HUES6 (cell line): ENCODE results near the gene ASCC2.
A peak's percentile ranks its signal among the peaks of the same experiment; 100 is the strongest.
"Not testable (repeated sequence)": the region's sequence is repeated elsewhere in the genome, so short reads cannot be mapped to it uniquely, and the experiment has no call there.

ENCODE experiments used
- H3K27ac ChIP-seq: 2 replicates; pipeline ENCODE4 v1.7.0; 2013; ENCODE audit warnings: low read depth, mild to moderate bottlenecking, low read length, inconsistent platforms
- H3K27me3 ChIP-seq: 2 replicates; pipeline ENCODE4 v1.6.1; 2013; ENCODE audit warnings: low read length; ENCODE audit not compliant: control insufficient read depth, insufficient read depth
- H3K36me3 ChIP-seq: 2 replicates; pipeline ENCODE4 v1.6.1; 2013; ENCODE audit warnings: low read length; ENCODE audit not compliant: control insufficient read depth, insufficient read depth
- H3K4me1 ChIP-seq: 2 replicates; pipeline ENCODE4 v1.6.1; 2013; ENCODE audit warnings: low read length; ENCODE audit not compliant: control insufficient read depth, insufficient read depth
- H3K4me3 ChIP-seq: 2 replicates; pipeline ENCODE4 v1.5.1; 2013; ENCODE audit warnings: low read depth, low read length
- H3K9ac ChIP-seq: one replicate; pipeline ENCODE4 v1.6.1; 2013; ENCODE audit warnings: mild to moderate bottlenecking, low read length
- H3K9me3 ChIP-seq: 2 replicates; pipeline ENCODE4 v1.6.1; 2013; ENCODE audit warnings: low read depth, low read length; ENCODE audit not compliant: control insufficient read depth, insufficient read depth

The ASCC2 gene

GRCh38 chr22:29855611-29856181, 17.6 kb upstream of the ASCC2 start:
- Histone ChIP-seq H3K4me3 (no peak overlapping the region), H3K27me3 (no peaks in the 10 kb centered on the region), H3K4me1 (no peaks in the 10 kb centered on the region), H3K9me3 (no peaks in the 10 kb centered on the region), H3K27ac (no peak overlapping the region), H3K9ac (no peak overlapping the region), H3K36me3 (no peaks in the 10 kb centered on the region)

DNA sequence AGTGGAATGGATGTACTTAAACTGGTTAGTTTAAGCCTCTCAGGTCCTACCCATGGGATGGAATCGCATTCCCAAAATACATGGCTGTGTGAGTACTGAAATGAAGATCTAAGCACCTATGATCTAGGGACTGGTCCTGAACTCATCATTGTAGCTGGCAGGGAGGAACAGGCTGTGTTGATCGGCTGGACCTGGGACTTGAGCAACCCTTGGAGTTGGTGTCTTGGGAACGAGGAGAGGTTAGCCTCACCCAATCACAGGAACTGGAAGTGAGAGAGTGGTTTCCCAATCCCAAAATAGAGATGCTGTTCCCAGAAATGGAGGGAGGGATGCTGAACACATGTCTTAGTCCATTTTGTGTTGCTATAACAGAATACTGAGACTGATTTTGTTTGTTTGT, 16.4 kb upstream of the ASCC2 start:
- Histone ChIP-seq H3K27me3 (no peaks in the 10 kb centered on the region), H3K4me3 (no peak overlapping the region), H3K36me3 (no peaks in the 10 kb centered on the region), H3K9me3 (no peaks in the 10 kb centered on the region), H3K9ac (no peak overlapping the region), H3K27ac (no peak overlapping the region), H3K4me1 (no peaks in the 10 kb centered on the region)

- Histone ChIP-seq H3K36me3 (no peaks in the 10 kb centered on the region), H3K27ac (no peak overlapping the region), H3K9ac (no peak overlapping the region), H3K4me1 (no peaks in the 10 kb centered on the region), H3K9me3 (peaks cover 6% of the 10 kb centered on the region; the same call in 1 of the 2 replicates), H3K4me3 (no peak overlapping the region), H3K27me3 (no peaks in the 10 kb centered on the region)
Measured at GRCh38 chr22:29848111-29848510, 10.0 kb upstream of the ASCC2 start.

GRCh38 chr22:29846290-29846689, 8.2 kb upstream of the ASCC2 start:
- no peak overlapping the region for H3K4me3 ChIP-seq
- H3K27ac ChIP-seq = no peak overlapping the region
- peaks cover 6% of the 10 kb centered on the region; the same call in 1 of the 2 replicates for H3K9me3 ChIP-seq
- no peaks in the 10 kb centered on the region for H3K27me3 ChIP-seq
- H3K4me1 ChIP-seq = peaks cover 8% of the 10 kb centered on the region
- H3K9ac ChIP-seq = no peak overlapping the region
- no peaks in the 10 kb centered on the region for H3K36me3 ChIP-seq

DNA sequence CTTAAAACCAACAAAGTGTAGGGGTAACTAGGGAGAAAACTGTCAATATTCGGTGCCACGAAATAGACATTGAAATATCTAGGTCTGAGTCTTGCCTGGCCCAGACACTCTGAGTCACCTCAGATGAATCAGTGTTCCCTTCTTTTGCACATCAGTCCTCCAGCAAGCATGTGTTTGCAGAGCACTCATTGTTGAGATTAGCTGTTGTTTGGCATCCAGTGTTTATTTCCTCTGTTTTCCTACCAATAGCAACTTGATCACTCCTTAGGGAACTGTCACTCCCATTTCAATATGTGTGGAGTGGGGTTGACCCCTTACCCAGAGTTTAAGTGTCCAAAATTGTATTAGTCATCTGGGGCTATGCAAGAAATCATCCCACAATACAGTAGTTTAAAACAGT, 4.7 kb upstream of the ASCC2 start:
- H3K9me3 ChIP-seq = peaks cover 6% of the 10 kb centered on the region; the same call in 1 of the 2 replicates
- peaks cover 10% of the 10 kb centered on the region for H3K4me1 ChIP-seq
- H3K9ac ChIP-seq = no peak overlapping the region
- H3K27ac ChIP-seq = no peak overlapping the region
- H3K27me3 ChIP-seq = no peaks in the 10 kb centered on the region
- H3K36me3 ChIP-seq = no peaks in the 10 kb centered on the region
- H3K4me3 ChIP-seq = no peak overlapping the region

DNA sequence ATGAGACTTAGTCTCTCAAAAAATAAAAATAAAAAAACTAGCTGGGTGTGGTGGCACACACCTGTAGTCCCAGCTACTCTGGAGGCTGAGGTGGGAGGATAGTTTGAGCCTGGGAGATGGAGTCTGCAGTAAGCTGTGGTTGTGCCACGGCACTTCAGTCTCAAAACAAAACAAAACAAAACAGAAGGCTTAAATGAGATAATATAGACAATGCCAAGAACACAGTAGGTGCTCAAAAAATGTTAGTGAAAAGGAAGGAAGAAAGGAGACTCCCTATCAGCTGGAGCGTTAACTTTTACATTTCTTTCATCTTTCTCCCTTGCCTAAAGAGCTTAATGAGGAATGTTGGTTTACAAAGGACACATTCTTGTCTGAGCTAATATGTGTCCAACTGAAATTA, 4.1 kb upstream of the ASCC2 start:
- Histone ChIP-seq H3K9me3 (peaks cover 6% of the 10 kb centered on the region; the same call in 1 of the 2 replicates), H3K27ac (no peak overlapping the region), H3K4me3 (no peak overlapping the region), H3K27me3 (no peaks in the 10 kb centered on the region), H3K9ac (no peak overlapping the region), H3K4me1 (peaks cover 14% of the 10 kb centered on the region), H3K36me3 (no peaks in the 10 kb centered on the region)

- Histone ChIP-seq H3K9ac (no peak overlapping the region), H3K27me3 (no peaks in the 10 kb centered on the region), H3K36me3 (no peaks in the 10 kb centered on the region), H3K4me3 (no peak overlapping the region), H3K4me1 (peaks cover 14% of the 10 kb centered on the region), H3K9me3 (no peaks in the 10 kb centered on the region), H3K27ac (no peak overlapping the region)
Measured at GRCh38 chr22:29840498-29840897, 2.4 kb upstream of the ASCC2 start.

GRCh38 chr22:29839039-29839438, 965 bp upstream of the ASCC2 start:
- Histone ChIP-seq H3K27ac (no peak overlapping the region), H3K27me3 (no peaks in the 10 kb centered on the region), H3K9ac (no peak overlapping the region), H3K36me3 (peaks cover 3% of the 10 kb centered on the region), H3K4me1 (peaks cover 14% of the 10 kb centered on the region), H3K4me3 (no peak overlapping the region), H3K9me3 (no peaks in the 10 kb centered on the region)

GRCh38 chr22:29838599-29838956, 504 bp upstream of the ASCC2 start:
- Histone ChIP-seq H3K4me1 (peaks cover 14% of the 10 kb centered on the region), H3K4me3 (peak overlapping the region; percentile 97), H3K9ac (no peak overlapping the region), H3K27me3 (no peaks in the 10 kb centered on the region), H3K9me3 (no peaks in the 10 kb centered on the region), H3K36me3 (peaks cover 5% of the 10 kb centered on the region), H3K27ac (no peak overlapping the region)

GRCh38 chr22:29836791-29837370, 1.2 kb downstream of the ASCC2 start:
- H3K4me3 ChIP-seq = peak overlapping the region; percentile 97; the same call in 1 of the 2 replicates
- H3K36me3 ChIP-seq, H3K9me3 ChIP-seq, H3K4me1 ChIP-seq, H3K27ac ChIP-seq, H3K9ac ChIP-seq, H3K27me3 ChIP-seq: not testable (repeated sequence)

- H3K27me3 ChIP-seq = no peaks in the 10 kb centered on the region
- H3K9me3 ChIP-seq = no peaks in the 10 kb centered on the region
- no peak overlapping the region for H3K9ac ChIP-seq
- H3K4me3 ChIP-seq = no peak overlapping the region
- H3K27ac ChIP-seq = no peak overlapping the region
- peaks cover 6% of the 10 kb centered on the region; the same call in 1 of the 2 replicates for H3K4me1 ChIP-seq
- peaks cover 26% of the 10 kb centered on the region for H3K36me3 ChIP-seq
Measured at GRCh38 chr22:29834046-29834445, 4.0 kb downstream of the ASCC2 start.
